ENCODE data around the gene VEPH1.

DNA sequence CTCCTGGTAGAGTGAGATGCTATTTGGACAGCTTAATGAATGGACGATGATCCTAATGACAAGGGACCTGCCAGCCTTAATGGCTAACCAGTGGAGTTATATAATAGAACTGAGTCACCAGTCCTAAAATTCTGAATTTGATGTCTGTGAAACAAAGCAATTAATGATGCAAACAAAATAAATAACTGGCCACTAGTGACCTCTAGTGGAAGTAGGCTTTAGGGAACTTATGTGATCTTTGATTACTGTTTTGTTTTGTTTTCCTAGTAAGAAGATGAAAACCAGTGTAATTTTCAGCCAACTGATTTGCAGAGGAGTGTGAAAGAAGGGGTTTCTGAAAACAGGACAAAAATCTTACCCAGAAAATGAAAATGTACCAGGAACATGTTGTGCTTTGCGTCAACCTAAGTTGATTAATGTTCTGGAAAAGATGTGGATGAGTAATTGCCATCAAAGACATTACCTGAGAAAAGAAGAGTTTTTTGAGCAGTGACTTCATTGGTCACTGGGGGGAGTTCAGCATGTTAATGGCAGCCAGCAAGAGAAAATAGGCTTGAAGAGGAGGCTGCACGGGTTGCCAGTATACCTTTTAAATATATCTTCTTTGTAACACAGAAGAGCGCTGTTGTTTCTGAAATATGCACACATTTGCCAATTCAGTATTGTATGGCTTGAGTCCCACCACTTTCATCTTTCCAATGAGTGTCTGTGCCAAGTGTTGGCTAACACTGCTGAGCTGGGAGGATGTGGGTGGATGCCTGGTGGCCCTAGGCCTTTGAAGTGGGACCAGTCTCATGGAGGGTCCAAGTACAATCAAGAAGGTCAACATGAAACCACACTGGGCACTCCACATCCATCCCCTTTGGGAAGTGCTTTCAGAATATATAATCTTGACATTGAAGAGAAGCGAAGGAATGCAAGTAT is 9.3 kb downstream of the VEPH1 start:
- no peak for TF ChIP-seq EZH2 (IDR thresholded peaks at IDR 0.05; ENCODE audit: borderline replicate concordance, low read length)
- TF ChIP-seq, protein P1, sequence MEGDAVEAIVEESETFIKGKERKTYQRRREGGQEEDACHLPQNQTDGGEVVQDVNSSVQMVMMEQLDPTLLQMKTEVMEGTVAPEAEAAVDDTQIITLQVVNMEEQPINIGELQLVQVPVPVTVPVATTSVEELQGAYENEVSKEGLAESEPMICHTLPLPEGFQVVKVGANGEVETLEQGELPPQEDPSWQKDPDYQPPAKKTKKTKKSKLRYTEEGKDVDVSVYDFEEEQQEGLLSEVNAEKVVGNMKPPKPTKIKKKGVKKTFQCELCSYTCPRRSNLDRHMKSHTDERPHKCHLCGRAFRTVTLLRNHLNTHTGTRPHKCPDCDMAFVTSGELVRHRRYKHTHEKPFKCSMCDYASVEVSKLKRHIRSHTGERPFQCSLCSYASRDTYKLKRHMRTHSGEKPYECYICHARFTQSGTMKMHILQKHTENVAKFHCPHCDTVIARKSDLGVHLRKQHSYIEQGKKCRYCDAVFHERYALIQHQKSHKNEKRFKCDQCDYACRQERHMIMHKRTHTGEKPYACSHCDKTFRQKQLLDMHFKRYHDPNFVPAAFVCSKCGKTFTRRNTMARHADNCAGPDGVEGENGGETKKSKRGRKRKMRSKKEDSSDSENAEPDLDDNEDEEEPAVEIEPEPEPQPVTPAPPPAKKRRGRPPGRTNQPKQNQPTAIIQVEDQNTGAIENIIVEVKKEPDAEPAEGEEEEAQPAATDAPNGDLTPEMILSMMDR (conservative IDR thresholded peaks at IDR 0.05 in 1 of 2, IDR thresholded peaks at IDR 0.05 in 1 of 2; ENCODE audit: extremely low read depth in 1 of 2, insufficient read depth in 1 of 2, low read depth in 1 of 2, low read length in 2 of 2) = peak; percentile 65 to 66
